ENCODE measurements around the gene TSPAN11. TPM values are rescaled to one million over a fixed set of nuclear protein-coding genes. Genes with fewer than 3 reads are reported as not detected.

The TSPAN11 gene
- total and polyA plus RNA-seq, 4 donors = 1.4 to 12.1 (median 3.9) TPM

DNA sequence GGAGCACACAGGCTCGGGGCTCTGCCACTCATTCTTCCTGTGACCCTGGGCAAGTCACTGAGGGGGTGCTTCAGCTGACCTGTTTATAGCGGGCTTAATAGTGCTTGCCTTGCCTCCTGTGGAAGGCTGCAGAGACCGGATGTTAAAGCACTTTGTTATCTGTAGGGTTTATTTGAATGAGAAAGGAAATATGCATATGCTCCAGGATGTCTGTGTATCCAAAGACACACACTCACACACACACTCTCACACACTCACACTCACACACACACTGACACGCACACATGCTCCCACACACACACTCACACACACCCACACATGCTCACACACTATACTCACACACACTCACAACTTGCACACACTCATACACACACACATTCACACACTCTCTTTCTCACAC lies 91.0 kb downstream of the TSPAN11 start:
- H3K9me3 ChIP-seq (ENCODE audit: control insufficient read depth in 4 of 4, insufficient read depth in 3 of 4, low read length in 3 of 4) = no peaks in the 10 kb centered on the region
- H3K4me3 ChIP-seq = no peak overlapping the region
- ATAC-seq (ENCODE audit: insufficient read depth, low FRiP score) (no peak), DNase-seq (peak in 1 of 3 donors; percentile 32)
- peaks cover 0 to 6% (median 4%) of the 10 kb centered on the region in 5 donors for H3K4me1 ChIP-seq (ENCODE audit: control insufficient read depth in 5 of 5, insufficient read depth in 5 of 5, low read length in 5 of 5)
- no peaks in the 10 kb centered on the region for H3K36me3 ChIP-seq (ENCODE audit: control insufficient read depth in 4 of 4, insufficient read depth in 4 of 4, low read length in 4 of 4)
- no peak overlapping the region for H3K27ac ChIP-seq (ENCODE audit: low read depth in 1 of 2, low read length in 1 of 2)
- H3K9ac ChIP-seq (ENCODE audit: insufficient read depth in 1 of 2, low read length in 2 of 2) = no peak overlapping the region
- H3K27me3 ChIP-seq (ENCODE audit: control insufficient read depth in 3 of 3, insufficient read depth in 3 of 3, low read length in 2 of 3) = no peaks in the 10 kb centered on the region
- 64 to 74% methylated on average over 4 of the region's 4 CpGs for WGBS, 2 donors
- TF ChIP-seq, protein P1, sequence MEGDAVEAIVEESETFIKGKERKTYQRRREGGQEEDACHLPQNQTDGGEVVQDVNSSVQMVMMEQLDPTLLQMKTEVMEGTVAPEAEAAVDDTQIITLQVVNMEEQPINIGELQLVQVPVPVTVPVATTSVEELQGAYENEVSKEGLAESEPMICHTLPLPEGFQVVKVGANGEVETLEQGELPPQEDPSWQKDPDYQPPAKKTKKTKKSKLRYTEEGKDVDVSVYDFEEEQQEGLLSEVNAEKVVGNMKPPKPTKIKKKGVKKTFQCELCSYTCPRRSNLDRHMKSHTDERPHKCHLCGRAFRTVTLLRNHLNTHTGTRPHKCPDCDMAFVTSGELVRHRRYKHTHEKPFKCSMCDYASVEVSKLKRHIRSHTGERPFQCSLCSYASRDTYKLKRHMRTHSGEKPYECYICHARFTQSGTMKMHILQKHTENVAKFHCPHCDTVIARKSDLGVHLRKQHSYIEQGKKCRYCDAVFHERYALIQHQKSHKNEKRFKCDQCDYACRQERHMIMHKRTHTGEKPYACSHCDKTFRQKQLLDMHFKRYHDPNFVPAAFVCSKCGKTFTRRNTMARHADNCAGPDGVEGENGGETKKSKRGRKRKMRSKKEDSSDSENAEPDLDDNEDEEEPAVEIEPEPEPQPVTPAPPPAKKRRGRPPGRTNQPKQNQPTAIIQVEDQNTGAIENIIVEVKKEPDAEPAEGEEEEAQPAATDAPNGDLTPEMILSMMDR (IDR thresholded peaks at IDR 0.05; ENCODE audit: control extremely low read depth, extremely low read depth) = no peak

DNA sequence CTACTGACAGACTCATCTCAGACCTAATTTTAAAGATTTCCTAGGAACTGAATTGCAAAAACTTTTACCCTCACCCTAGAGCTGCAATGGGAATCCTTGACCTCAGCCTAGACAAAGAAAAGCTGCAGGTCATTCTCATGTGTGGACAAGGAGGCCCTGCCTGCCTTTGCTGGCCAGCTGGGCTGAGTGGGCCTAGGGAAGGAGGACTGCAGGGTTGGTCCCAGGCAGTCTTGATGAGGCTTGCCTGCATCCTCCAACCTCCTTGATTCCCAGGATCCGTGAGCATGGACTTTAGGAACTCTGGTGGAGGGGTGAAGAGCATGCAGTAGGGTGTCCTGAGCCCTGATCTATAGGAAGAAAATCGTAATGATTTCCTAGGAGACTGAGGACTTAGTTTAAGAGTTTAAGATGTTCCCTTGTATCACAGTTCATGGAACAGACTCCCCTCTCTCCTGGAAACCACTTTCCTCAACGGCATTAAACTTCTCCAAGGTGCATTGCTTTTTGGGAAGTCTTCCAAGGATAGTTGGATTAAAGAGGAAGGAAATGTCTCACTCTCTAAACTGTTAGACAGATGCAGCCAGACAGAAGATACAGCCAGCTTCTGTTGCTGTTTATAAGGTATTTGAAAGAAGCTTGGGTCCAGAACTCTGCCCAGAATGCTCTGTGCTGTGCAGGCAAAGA lies 91.7 kb downstream of the TSPAN11 start:
- Histone ChIP-seq H3K9me3 (ENCODE audit: control insufficient read depth in 4 of 4, insufficient read depth in 3 of 4, low read length in 3 of 4) (no peaks in the 10 kb centered on the region), H3K4me3 (no peak overlapping the region), H3K36me3 (ENCODE audit: control insufficient read depth in 4 of 4, insufficient read depth in 4 of 4, low read length in 4 of 4) (no peaks in the 10 kb centered on the region), H3K4me1 (ENCODE audit: control insufficient read depth in 5 of 5, insufficient read depth in 5 of 5, low read length in 5 of 5) (peaks cover 0 to 6% (median 4%) of the 10 kb centered on the region in 5 donors), H3K27ac (ENCODE audit: low read depth in 1 of 2, low read length in 1 of 2) (no peak overlapping the region), H3K27me3 (ENCODE audit: control insufficient read depth in 3 of 3, insufficient read depth in 3 of 3, low read length in 2 of 3) (no peaks in the 10 kb centered on the region), H3K9ac (ENCODE audit: insufficient read depth in 1 of 2, low read length in 2 of 2) (no peak overlapping the region)
- TF ChIP-seq, protein P1 (IDR thresholded peaks at IDR 0.05; ENCODE audit: control extremely low read depth, extremely low read depth) = no peak
- 58 to 66% methylated on average over 3 of the region's 3 CpGs for WGBS, 2 donors
- no peak for ATAC-seq (ENCODE audit: insufficient read depth, low FRiP score)
- DNase-seq = no peak

DNA sequence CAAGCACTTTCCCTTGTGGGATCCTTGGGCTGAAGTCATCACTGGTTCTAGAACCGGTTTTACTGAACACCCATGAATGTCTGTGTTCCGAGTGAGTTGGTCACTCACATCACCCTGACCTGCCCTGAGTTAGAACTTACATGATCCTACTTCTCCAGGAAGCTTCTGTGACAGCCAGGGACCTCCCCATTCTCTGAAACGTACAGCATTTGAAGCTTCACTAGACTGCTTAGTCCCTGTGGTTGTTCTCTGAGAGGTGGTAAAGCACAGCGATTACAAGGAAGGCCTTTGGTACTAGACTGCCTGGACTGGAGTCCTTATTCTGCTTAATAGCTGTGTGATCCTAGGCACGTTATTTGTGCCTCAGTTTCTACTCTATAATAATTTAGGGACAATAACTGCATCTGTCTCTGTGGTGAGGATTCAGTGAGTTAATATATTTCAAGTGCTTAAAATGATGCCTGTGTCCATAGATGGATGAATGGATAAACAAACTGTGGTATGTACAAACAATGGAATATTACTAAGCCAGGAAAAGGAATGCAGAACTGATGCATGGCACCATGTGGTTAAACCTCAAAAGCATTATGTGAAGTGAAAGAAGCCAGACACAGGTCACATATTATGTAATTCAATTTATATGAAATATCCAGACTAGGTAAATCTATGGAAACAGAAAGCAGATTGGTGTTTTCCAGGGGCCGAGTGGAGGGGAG lies 92.4 kb downstream of the TSPAN11 start:
- Histone ChIP-seq H3K9ac (ENCODE audit: insufficient read depth in 1 of 2, low read length in 2 of 2) (no peak overlapping the region), H3K4me3 (no peak overlapping the region), H3K27ac (ENCODE audit: low read depth in 1 of 2, low read length in 1 of 2) (no peak overlapping the region), H3K36me3 (ENCODE audit: control insufficient read depth in 4 of 4, insufficient read depth in 4 of 4, low read length in 4 of 4) (no peaks in the 10 kb centered on the region), H3K9me3 (ENCODE audit: control insufficient read depth in 4 of 4, insufficient read depth in 3 of 4, low read length in 3 of 4) (no peaks in the 10 kb centered on the region), H3K4me1 (ENCODE audit: control insufficient read depth in 5 of 5, insufficient read depth in 5 of 5, low read length in 5 of 5) (peaks cover 0 to 6% (median 4%) of the 10 kb centered on the region in 5 donors), H3K27me3 (ENCODE audit: control insufficient read depth in 3 of 3, insufficient read depth in 3 of 3, low read length in 2 of 3) (no peaks in the 10 kb centered on the region)
- no peak for ATAC-seq (ENCODE audit: insufficient read depth, low FRiP score)
- no peak for DNase-seq
- TF ChIP-seq, protein P1 (IDR thresholded peaks at IDR 0.05; ENCODE audit: control extremely low read depth, extremely low read depth) = no peak
- 75 to 83% methylated on average over 6 of the region's 6 CpGs for WGBS, 2 donors

Measured in lung (tissue), 12 donors.